Breast epithelium (tissue), 4 donors: ENCODE data around the gene DNAJB5. TPM values are rescaled to one million over a fixed set of nuclear protein-coding genes. Genes with fewer than 3 reads are reported as not detected.

Experiments used
- DNase-seq, 2 donors: peaks; one replicate each; pipeline ENCODE4 v3.0.0-alpha.2; 2019; ENCODE audit warnings: low spot score in 2 of 2
- H3K27ac ChIP-seq, 2 donors: fragments of 200-600 bp; sonication (generic) in 1 of 2; one replicate each; pipeline ENCODE4 v1.5.1; 2016 to 2019; ENCODE audit warnings: mild to moderate bottlenecking in 1 of 2
- H3K27me3 ChIP-seq, 2 donors: fragments of 200-600 bp; sonication (generic) in 1 of 2; one replicate each; pipeline versions ENCODE4 v1.5.1 to v1.6.0; 2017 to 2019; ENCODE audit warnings: control low read depth in 1 of 2, mild to moderate bottlenecking in 1 of 2
- H3K36me3 ChIP-seq: fragments of 200-600 bp; one replicate; pipeline ENCODE4 v1.5.1; 2019
- H3K4me1 ChIP-seq, 2 donors: fragments of 200-600 bp; sonication (generic); one replicate each; pipeline ENCODE4 v1.5.1; 2016 to 2019; ENCODE audit warnings: control low read depth in 1 of 2
- H3K4me3 ChIP-seq, 3 donors: fragments of 200-600 bp; sonication (generic); 1 replicate in 2 of 3; 2 replicates in 1 of 3; pipeline ENCODE4 v1.5.1; 2016 to 2019; ENCODE audit warnings: mild to moderate bottlenecking in 3 of 3, moderate library complexity in 2 of 3
- H3K9me3 ChIP-seq, 2 donors: fragments of 200-600 bp; sonication (generic) in 1 of 2; one replicate each; pipeline ENCODE4 v1.5.1; 2016 to 2019; ENCODE audit warnings: control low read depth in 1 of 2
- POLR2A ChIP-seq: fragments of 450-650 bp; IDR thresholded peaks from one replicate; pipeline ENCODE4 v1.6.1; 2016; ENCODE audit warnings: antibody characterized with exemption, mild to moderate bottlenecking, moderate library complexity
- POLR2AphosphoS5 ChIP-seq, 3 donors: sonication (generic); formaldehyde crosslinking; IDR thresholded peaks; one replicate each; pipeline ENCODE4 v1.6.1; 2017; ENCODE audit warnings: antibody characterized with exemption in 3 of 3
- intact Hi-C: fragments of 100-400 bp; cut with DNase I; formaldehyde crosslinking; loops from one replicate; pipeline ENCODE4 v1.15.1; 2023; ENCODE audit warnings: low total_unique reads
- total RNA-seq, 3 donors: library from RNA; depleted of rRNA; stranded (reverse); fragments of >200 nt; gene quantifications; one replicate each; pipeline ENCODE4 v1.1.0, GENCODE V29; 2016
- TF ChIP-seq, protein P1 (sequence below), 3 donors: fragments of 450-650 bp; IDR thresholded peaks; one replicate each; pipeline ENCODE4 v1.5.1; 2016 to 2017; ENCODE audit warnings: antibody characterized with exemption in 3 of 3, mild to moderate bottlenecking in 3 of 3, moderate library complexity in 3 of 3

DNAJB5 gene
- total RNA-seq, 3 donors from 2014 or later = 5.4 to 9.0 (median 6.9) TPM

DNA sequence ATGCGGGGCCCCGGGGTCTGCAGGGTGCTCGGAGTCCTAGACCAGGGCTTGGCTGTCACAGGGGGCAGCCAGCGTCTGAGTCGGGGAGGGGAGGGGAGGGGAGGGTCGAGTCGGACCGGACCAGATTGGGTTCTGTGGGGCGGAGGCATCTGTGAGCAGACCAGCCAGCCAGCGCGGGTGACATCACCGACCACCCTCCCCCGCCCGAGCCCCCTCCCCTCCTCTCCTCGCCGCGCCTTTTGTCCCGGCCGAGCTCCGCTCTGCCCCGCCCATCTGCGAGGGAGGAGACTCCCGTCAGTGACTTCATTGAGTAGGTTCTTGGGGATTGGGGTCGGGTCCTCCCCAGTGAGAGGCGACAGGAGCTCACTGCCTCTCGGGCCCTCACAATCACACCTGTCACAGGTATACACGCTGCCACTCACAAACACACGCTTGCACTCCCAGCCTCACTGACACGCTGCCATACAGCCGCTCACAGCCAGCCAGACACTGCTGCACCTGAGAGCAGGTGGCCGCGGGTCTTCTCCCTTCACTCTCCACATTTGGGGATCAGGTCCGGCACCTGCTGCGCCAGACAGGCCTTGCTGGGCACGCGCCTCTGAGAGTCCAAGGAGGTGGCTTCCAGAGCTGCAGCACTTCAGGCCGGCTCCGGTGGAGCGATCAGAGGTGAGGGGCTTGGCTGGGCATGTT is 546 bp downstream of the DNAJB5 start:
- Histone ChIP-seq H3K36me3 (no peaks in the 10 kb centered on the region), H3K27me3 (no peaks in the 10 kb centered on the region), H3K9me3 (no peaks in the 10 kb centered on the region), H3K4me3 (peak overlapping the region; percentile 83 to 99 (median 90)), H3K27ac (peak overlapping the region; percentile 92 to 94), H3K4me1 (peaks cover 0 to 3% of the 10 kb centered on the region in 2 donors)
- TF ChIP-seq POLR2AphosphoS5 (IDR thresholded peaks at IDR 0.05) = no peak
- intact Hi-C loops = no loop called here
- peak in 1 of 2 donors; percentile 45 for DNase-seq

GRCh38 chr9:34990908-34991606 is 1.5 kb downstream of the DNAJB5 start:
- DNase-seq = no peak
- H3K36me3 ChIP-seq = no peaks in the 10 kb centered on the region
- intact Hi-C loops = no loop called here
- peak overlapping the region; percentile 78 to 95 for H3K27ac ChIP-seq
- TF ChIP-seq, protein P1, sequence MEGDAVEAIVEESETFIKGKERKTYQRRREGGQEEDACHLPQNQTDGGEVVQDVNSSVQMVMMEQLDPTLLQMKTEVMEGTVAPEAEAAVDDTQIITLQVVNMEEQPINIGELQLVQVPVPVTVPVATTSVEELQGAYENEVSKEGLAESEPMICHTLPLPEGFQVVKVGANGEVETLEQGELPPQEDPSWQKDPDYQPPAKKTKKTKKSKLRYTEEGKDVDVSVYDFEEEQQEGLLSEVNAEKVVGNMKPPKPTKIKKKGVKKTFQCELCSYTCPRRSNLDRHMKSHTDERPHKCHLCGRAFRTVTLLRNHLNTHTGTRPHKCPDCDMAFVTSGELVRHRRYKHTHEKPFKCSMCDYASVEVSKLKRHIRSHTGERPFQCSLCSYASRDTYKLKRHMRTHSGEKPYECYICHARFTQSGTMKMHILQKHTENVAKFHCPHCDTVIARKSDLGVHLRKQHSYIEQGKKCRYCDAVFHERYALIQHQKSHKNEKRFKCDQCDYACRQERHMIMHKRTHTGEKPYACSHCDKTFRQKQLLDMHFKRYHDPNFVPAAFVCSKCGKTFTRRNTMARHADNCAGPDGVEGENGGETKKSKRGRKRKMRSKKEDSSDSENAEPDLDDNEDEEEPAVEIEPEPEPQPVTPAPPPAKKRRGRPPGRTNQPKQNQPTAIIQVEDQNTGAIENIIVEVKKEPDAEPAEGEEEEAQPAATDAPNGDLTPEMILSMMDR (IDR thresholded peaks at IDR 0.05) = no peak
- TF ChIP-seq POLR2A (no peak), POLR2AphosphoS5 (IDR thresholded peaks at IDR 0.05) (no peak)
- H3K27me3 ChIP-seq = no peaks in the 10 kb centered on the region
- peaks cover 0 to 3% of the 10 kb centered on the region in 2 donors for H3K4me1 ChIP-seq
- no peaks in the 10 kb centered on the region for H3K9me3 ChIP-seq
- H3K4me3 ChIP-seq = peak overlapping the region in 2 of 3 donors; percentile 90 to 99

DNA sequence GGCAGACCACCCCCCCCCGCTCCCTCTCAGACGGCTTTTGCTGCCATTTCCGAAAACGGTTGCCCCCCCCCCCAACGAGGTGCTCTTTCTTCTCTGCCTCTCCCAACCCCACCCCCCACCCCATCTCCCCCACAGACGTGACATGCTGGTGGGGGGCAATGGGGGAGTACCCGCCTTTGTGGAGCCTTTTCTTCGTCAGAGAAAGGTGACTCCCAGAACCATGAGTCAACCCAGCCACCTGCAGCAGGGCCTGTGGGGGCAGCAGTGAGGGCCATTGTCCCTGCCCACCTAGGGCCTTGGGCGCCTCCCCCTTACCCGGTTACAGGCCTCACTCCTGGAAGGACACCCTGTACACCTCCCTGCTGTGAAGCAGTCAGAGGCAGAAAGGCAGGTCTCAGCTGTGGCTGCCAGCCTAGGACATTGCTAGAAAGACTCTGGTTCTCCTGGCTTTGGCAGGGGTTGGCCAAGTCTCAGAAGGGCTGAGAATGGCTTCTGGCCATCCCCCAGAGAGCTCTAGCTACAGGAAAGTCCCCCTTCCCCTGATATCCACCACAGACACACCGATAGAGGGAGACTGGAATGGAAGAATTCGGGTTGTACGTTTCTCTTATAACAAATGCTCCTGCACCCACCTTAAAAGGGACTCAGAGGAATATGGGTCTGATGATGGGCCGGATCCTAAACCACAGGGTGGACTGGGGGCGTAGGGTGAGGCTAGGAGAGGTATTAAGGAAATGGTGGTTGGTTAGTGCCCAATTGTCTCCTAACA is 2.2 kb downstream of the DNAJB5 start:
- Histone ChIP-seq H3K9me3 (no peaks in the 10 kb centered on the region), H3K4me3 (no peak overlapping the region), H3K27ac (peak overlapping the region; percentile 78 to 95), H3K27me3 (no peaks in the 10 kb centered on the region), H3K4me1 (peaks cover 0 to 3% of the 10 kb centered on the region in 2 donors), H3K36me3 (no peaks in the 10 kb centered on the region)
- no peak for DNase-seq
- intact Hi-C loops = no loop called here
- TF ChIP-seq, protein P1 (IDR thresholded peaks at IDR 0.05) = no peak
- TF ChIP-seq POLR2A (no peak), POLR2AphosphoS5 (IDR thresholded peaks at IDR 0.05) (no peak)

DNA sequence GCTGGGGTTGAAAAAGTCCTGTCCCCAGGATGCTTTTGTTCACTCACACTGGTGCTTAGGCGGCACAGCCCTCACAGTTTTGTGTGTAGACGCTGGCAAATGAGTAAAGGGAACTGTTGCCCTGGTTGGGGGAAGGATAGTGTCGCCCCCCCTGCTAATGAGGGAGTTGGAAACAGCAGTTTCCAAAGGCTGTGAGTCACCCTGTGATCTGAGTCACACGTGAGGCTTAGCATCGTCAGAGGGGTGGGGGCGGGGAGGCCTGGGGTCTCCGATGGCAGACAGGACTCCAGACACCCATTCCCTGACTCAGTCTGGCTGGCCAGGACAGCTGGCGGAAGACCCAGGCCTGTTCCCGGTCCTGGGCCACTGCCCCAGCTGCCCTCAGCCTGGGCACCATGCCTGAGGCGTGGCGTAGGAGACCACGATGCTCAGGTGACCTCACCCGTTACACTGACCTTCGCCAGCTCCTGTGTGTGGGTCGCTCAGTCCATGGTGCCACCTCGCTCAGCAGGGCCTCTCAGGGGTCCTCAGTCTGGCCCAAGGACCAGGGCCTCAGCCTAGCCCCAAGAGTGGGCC is 2.9 kb downstream of the DNAJB5 start:
- Histone ChIP-seq H3K27me3 (no peaks in the 10 kb centered on the region), H3K27ac (peak overlapping the region; percentile 78 to 95), H3K4me3 (peak overlapping the region in 1 of 3 donors; percentile 4), H3K9me3 (no peaks in the 10 kb centered on the region), H3K36me3 (no peaks in the 10 kb centered on the region), H3K4me1 (peaks cover 0 to 3% of the 10 kb centered on the region in 2 donors)
- TF ChIP-seq POLR2A (no peak), POLR2AphosphoS5 (IDR thresholded peaks at IDR 0.05) (no peak)
- intact Hi-C loops = no loop called here
- DNase-seq = no peak

GRCh38 chr9:34993502-34994259 is 4.1 kb downstream of the DNAJB5 start:
- Histone ChIP-seq H3K9me3 (no peaks in the 10 kb centered on the region), H3K36me3 (no peaks in the 10 kb centered on the region), H3K4me1 (peaks cover 0 to 3% of the 10 kb centered on the region in 2 donors), H3K27me3 (no peaks in the 10 kb centered on the region), H3K4me3 (no peak overlapping the region), H3K27ac (peak overlapping the region; percentile 78 to 95)
- DNase-seq = no peak
- TF ChIP-seq POLR2AphosphoS5 (IDR thresholded peaks at IDR 0.05) = peak in 1 of 3 donors; percentile 56
- TF ChIP-seq, protein P1 (IDR thresholded peaks at IDR 0.05) = no peak
- intact Hi-C loops = no loop called here
